K562 (cell line): ENCODE data around the gene NAA80.

ENCODE experiments used
- ATF4 ChIP-seq: fragments of 450-650 bp; formaldehyde crosslinking; IDR thresholded peaks from 2 replicates; pipeline ENCODE4 v1.4.0; 2022; ENCODE audit warnings: mild to moderate bottlenecking, moderate library complexity
- CTBP1 ChIP-seq: fragments of 450-650 bp; IDR thresholded peaks from 2 replicates; pipeline ENCODE4 v1.6.1; 2016; ENCODE audit warnings: borderline replicate concordance
- CTCF ChIP-seq, 3 experiments: IDR thresholded peaks in 2 of 3; conservative IDR thresholded peaks in 1 of 3; 2 replicates each; pipeline ENCODE4 v1.5.1; 2011 to 2012; ENCODE audit warnings: low read length in 3 of 3, mild to moderate bottlenecking in 3 of 3, control low read depth in 2 of 3, improper control_type of control experiment in 1 of 3, inconsistent platforms in 1 of 3, low read depth in 1 of 3, mixed read lengths in 1 of 3, moderate library complexity in 1 of 3; ENCODE audit not compliant: insufficient read depth in 2 of 3
- HNRNPK ChIP-seq: fragments of 200-400 bp; formaldehyde crosslinking; IDR thresholded peaks from one replicate; pipeline ENCODE4 v1.6.1; 2018; ENCODE audit warnings: mild to moderate bottlenecking, low read depth, low read length; ENCODE audit not compliant: poor library complexity, severe bottlenecking
- MYBL2 ChIP-seq, 2 experiments: fragments of 450-650 bp in 1 of 2; sonication (generic) in 1 of 2; formaldehyde crosslinking in 1 of 2; IDR thresholded peaks; 2 replicates each; pipeline versions ENCODE4 v1.6.1 to v1.8.1; 2017 to 2022; ENCODE audit warnings: borderline replicate concordance in 1 of 2, inconsistent platforms in 1 of 2, low read depth in 1 of 2, mild to moderate bottlenecking in 1 of 2, missing genetic modification reagents in 1 of 2, moderate library complexity in 1 of 2
- RERE ChIP-seq: sonication (generic); formaldehyde crosslinking; IDR thresholded peaks from 2 replicates; pipeline ENCODE4 v1.8.0; 2023; ENCODE audit warnings: missing genetic modification reagents, mild to moderate bottlenecking, borderline replicate concordance
- TOE1 ChIP-seq, 2 experiments: fragments of 450-650 bp in 1 of 2; sonication (generic) in 1 of 2; formaldehyde crosslinking in 1 of 2; IDR thresholded peaks; 2 replicates each; pipeline versions ENCODE4 v1.7.1 to v1.8.0; 2016 to 2022; ENCODE audit warnings: borderline replicate concordance in 2 of 2, mild to moderate bottlenecking in 2 of 2, antibody characterized with exemption in 1 of 2, inconsistent platforms in 1 of 2, low read depth in 1 of 2, missing genetic modification reagents in 1 of 2, moderate library complexity in 1 of 2
- ZNF75A ChIP-seq: fragments of 450-650 bp; formaldehyde crosslinking; IDR thresholded peaks from 2 replicates; pipeline ENCODE4 v1.4.0; 2020; ENCODE audit warnings: mild to moderate bottlenecking

GRCh38 chr3:50258979-50259378, 40.2 kb downstream of the NAA80 start:
- TF ChIP-seq ATF4 (CRISPR knock-in tag) (no peak), CTCF (IDR thresholded peaks at IDR 0.05 in 2 of 3, conservative IDR thresholded peaks at IDR 0.05 in 1 of 3; ENCODE audit: insufficient read depth in 2 of 3, low read depth in 1 of 3, low read length in 3 of 3) (no peak), TOE1 (IDR thresholded peaks at IDR 0.05; ENCODE audit: borderline replicate concordance) (no peak), TOE1 (CRISPR knock-in tag; IDR thresholded peaks at IDR 0.05; ENCODE audit: borderline replicate concordance, low read depth) (no peak), ZNF75A (no peak), RERE (CRISPR knock-in tag) (no peak), CTBP1 (no peak), HNRNPK (no peak), MYBL2 (IDR thresholded peaks at IDR 0.05; ENCODE audit: low read depth) (no peak), MYBL2 (CRISPR knock-in tag; IDR thresholded peaks at IDR 0.05; ENCODE audit: borderline replicate concordance) (no peak)
